Testis (tissue), 3 donors: ENCODE measurements around the gene PTEN. TPM values are rescaled to one million over a fixed set of nuclear protein-coding genes. Genes with fewer than 3 reads are reported as not detected.
"Not testable (repeated sequence)": the region's sequence is repeated elsewhere in the genome, so short reads cannot be mapped to it uniquely, and the experiment has no call there.

ENCODE experiments used
- DNase-seq: peaks from one replicate; pipeline ENCODE4 v3.0.0-alpha.2; 2019
- H3K27ac ChIP-seq, 2 donors: fragments of 200-600 bp; sonication (generic); one replicate each; pipeline ENCODE4 v1.5.1; 2019
- H3K27me3 ChIP-seq: fragments of 200-600 bp; sonication (generic); one replicate; pipeline ENCODE4 v1.5.1; 2019
- H3K36me3 ChIP-seq: fragments of 200-600 bp; sonication (generic); one replicate; pipeline ENCODE4 v1.5.1; 2017; ENCODE audit warnings: low read depth; ENCODE audit errors: missing control alignments
- H3K4me1 ChIP-seq: fragments of 200-600 bp; sonication (generic); one replicate; pipeline ENCODE4 v1.5.1; 2019
- H3K4me3 ChIP-seq, 2 donors: fragments of 200-600 bp; sonication (generic); one replicate each; pipeline ENCODE4 v1.5.1; 2017 to 2019
- H3K9me3 ChIP-seq: fragments of 200-600 bp; sonication (generic); one replicate; pipeline ENCODE4 v1.5.1; 2017
- POLR2A ChIP-seq: fragments of 450-650 bp; IDR thresholded peaks from one replicate; pipeline ENCODE4 v1.6.1; 2017; ENCODE audit warnings: antibody characterized with exemption, mild to moderate bottlenecking, moderate library complexity
- WGBS, 2 donors: methylation state at CpG; one replicate each; pipeline ENCODE4 v1.1.5; 2018; 5-methylcytosine and 5-hydroxymethylcytosine counted together
- intact Hi-C: fragments of 100-400 bp; cut with DNase I; formaldehyde crosslinking; loops from one replicate; pipeline ENCODE4 v1.15.1; 2023; ENCODE audit warnings: low total_unique reads
- polyA plus RNA-seq: library from polyadenylated mRNA; stranded (reverse); fragments of 350-450 nt; fragmentation: Illumina TruSeq; extraction: RNeasy Lipid Tissue Mini Kit (QIAGEN cat#74804); gene quantifications from one replicate; pipeline ENCODE4 v1.2.3, GENCODE V29; 2014; ENCODE audit warnings: low read depth, low replicate concordance; ENCODE audit not compliant: insufficient read depth
- total RNA-seq, 2 donors: library from RNA; depleted of rRNA; stranded (reverse); fragments of >200 nt; gene quantifications; one replicate each; pipeline ENCODE4 v1.2.3, GENCODE V29; 2016
- TF ChIP-seq, protein P1 (sequence below), 3 experiments: fragments of 450-650 bp in 2 of 3; fragments of 200-600 bp in 1 of 3; sonication (generic) in 1 of 3; IDR thresholded peaks; one replicate each; pipeline ENCODE4 v1.5.1; 2016 to 2019; ENCODE audit warnings: antibody characterized with exemption in 3 of 3, mild to moderate bottlenecking in 2 of 3, moderate library complexity in 1 of 3

The PTEN gene
- total and polyA plus RNA-seq, 3 donors from 2014 or later: 85.4 to 118 (median 96.8) TPM

DNA sequence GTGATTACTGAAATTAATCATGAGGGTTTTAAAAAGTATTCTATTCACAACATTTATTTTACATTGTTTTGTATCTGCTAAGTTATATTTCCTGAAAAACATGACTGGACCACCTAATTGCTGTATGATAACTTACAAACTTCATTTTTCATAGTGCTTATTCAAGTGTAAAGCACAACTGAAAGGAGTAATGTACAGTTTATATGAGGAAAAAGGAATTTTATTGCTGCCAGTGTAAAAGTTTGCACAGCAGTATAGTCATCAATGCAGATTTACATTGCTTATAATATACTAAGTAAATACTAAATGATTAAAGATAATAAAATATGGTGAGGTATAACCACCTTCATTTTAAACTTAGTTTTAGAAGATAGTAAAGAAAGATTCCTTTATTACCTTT lies 4.0 kb downstream of the PTEN start:
- DNase-seq: no peak
- H3K27me3 ChIP-seq: no peaks in the 10 kb centered on the region
- no peaks in the 10 kb centered on the region for H3K9me3 ChIP-seq
- peak overlapping the region in 1 of 2 donors; percentile 99 for H3K27ac ChIP-seq
- intact Hi-C loops: loop anchor here (10.0 kb wide), 2 partner anchors 177 to 517 kb away; no protein-coding TSS in a partner anchor
- TF ChIP-seq POLR2A: no peak
- TF ChIP-seq, protein P1, sequence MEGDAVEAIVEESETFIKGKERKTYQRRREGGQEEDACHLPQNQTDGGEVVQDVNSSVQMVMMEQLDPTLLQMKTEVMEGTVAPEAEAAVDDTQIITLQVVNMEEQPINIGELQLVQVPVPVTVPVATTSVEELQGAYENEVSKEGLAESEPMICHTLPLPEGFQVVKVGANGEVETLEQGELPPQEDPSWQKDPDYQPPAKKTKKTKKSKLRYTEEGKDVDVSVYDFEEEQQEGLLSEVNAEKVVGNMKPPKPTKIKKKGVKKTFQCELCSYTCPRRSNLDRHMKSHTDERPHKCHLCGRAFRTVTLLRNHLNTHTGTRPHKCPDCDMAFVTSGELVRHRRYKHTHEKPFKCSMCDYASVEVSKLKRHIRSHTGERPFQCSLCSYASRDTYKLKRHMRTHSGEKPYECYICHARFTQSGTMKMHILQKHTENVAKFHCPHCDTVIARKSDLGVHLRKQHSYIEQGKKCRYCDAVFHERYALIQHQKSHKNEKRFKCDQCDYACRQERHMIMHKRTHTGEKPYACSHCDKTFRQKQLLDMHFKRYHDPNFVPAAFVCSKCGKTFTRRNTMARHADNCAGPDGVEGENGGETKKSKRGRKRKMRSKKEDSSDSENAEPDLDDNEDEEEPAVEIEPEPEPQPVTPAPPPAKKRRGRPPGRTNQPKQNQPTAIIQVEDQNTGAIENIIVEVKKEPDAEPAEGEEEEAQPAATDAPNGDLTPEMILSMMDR (IDR thresholded peaks at IDR 0.05): no peak
- H3K36me3 ChIP-seq: no peaks in the 10 kb centered on the region
- peak overlapping the region; percentile 93 to 96 for H3K4me3 ChIP-seq
- H3K4me1 ChIP-seq: peaks cover 17% of the 10 kb centered on the region

DNA sequence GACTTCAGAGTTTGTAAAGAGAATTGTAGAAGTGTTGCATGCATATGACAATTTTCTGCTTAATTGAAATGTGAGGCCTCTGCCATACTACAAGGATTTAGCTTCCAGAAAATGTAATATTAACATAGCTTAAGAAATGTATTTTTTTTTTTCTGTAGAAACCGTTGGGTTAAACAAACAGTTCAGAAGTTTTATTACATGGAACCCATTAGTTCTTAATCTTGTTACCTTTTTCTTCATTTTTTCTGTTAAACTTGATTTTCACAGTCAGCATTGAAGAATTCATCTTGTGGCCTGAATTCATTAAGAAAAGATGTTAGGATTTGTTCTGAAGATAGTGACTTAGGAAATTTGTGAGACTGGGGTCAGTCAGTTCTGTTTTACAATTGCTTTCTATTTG lies 4.9 kb downstream of the PTEN start:
- Histone ChIP-seq H3K4me3 (peak overlapping the region; percentile 93 to 96), H3K4me1 (peaks cover 17% of the 10 kb centered on the region), H3K9me3 (no peaks in the 10 kb centered on the region), H3K36me3 (no peaks in the 10 kb centered on the region), H3K27me3 (no peaks in the 10 kb centered on the region), H3K27ac (peak overlapping the region in 1 of 2 donors; percentile 99)
- 22 to 34% methylated on average over 1 of the region's 1 CpG for WGBS, 2 donors
- TF ChIP-seq, protein P1 (IDR thresholded peaks at IDR 0.05): no peak
- TF ChIP-seq POLR2A: no peak
- DNase-seq: no peak
- intact Hi-C loops: loop anchor here (10.0 kb wide), 2 partner anchors 177 to 517 kb away; no protein-coding TSS in a partner anchor

DNA sequence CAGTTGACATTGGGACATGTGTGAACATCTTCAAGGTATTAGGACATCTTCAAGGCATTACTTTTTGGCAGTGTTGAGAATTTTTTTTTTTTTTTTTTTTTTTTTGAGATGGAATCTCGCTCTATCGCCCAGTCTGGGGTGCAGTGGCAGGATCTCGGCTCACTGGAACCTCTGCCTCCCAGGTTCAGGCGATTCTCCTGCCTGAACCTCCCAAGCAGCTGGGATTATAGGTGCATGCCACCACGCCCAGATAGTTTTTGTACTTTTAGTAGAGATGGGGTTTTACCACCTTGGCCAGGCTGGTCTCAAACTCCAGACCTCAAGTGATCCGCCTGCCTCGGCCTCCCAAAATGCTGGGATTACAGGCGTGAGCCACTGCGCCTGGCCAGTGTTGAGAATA lies 5.7 kb downstream of the PTEN start:
- not testable (repeated sequence) for H3K4me3 ChIP-seq, H3K27me3 ChIP-seq, H3K9me3 ChIP-seq, DNase-seq, H3K36me3 ChIP-seq
- 87 to 91% methylated on average over 9 of the region's 9 CpGs for WGBS, 2 donors
- intact Hi-C loops: loop anchor here (10.0 kb wide), 2 partner anchors 176 to 516 kb away; no protein-coding TSS in a partner anchor
- peaks cover 23% of the 10 kb centered on the region for H3K4me1 ChIP-seq
- H3K27ac ChIP-seq: peak overlapping the region in 1 of 2 donors; percentile 16

DNA sequence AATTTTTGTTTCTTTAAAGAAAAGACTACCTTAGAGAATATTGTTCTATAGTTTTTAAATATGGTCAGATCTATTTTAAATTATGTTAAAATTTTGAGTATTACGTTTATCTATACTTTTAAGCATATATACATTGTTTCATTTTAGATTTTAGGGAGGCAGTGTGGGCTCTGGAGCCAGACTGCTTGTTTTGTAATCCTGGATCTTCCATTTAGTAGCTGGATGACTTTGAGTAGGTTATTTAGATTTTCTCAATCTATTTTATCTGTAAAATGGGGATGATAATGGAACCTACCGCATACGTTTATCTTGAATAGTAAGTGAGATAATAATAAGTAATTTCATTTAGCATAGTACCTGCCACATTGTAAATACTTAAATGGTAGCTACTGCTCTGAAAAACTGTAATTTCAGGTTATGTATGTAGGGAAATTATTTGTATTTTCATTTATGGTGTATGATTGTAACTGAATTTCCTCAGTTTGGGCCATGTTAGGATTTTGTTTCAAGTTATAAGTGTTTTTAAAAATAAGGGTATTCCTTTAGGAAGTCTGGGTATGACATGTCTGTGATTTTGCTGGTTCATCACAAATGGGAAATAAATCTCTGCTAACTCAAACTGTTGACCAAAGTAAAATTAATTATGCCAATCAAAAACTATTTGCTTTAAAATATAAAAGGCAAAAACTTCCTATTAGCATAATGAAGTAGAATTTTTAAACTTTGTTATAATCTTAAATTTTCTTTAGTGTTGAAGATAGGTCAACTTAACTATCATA lies 6.5 kb downstream of the PTEN start:
- Histone ChIP-seq H3K36me3 (no peaks in the 10 kb centered on the region), H3K27ac (peak overlapping the region in 1 of 2 donors; percentile 16), H3K4me1 (peaks cover 26% of the 10 kb centered on the region), H3K27me3 (no peaks in the 10 kb centered on the region), H3K4me3 (no peak overlapping the region), H3K9me3 (no peaks in the 10 kb centered on the region)
- intact Hi-C loops: loop anchor here (10.0 kb wide), 2 partner anchors 175 to 515 kb away; no protein-coding TSS in a partner anchor
- no peak for TF ChIP-seq POLR2A
- TF ChIP-seq, protein P1 (IDR thresholded peaks at IDR 0.05): no peak
- no peak for DNase-seq
- WGBS, 2 donors: 56 to 69% methylated on average over 3 of the region's 3 CpGs

DNA sequence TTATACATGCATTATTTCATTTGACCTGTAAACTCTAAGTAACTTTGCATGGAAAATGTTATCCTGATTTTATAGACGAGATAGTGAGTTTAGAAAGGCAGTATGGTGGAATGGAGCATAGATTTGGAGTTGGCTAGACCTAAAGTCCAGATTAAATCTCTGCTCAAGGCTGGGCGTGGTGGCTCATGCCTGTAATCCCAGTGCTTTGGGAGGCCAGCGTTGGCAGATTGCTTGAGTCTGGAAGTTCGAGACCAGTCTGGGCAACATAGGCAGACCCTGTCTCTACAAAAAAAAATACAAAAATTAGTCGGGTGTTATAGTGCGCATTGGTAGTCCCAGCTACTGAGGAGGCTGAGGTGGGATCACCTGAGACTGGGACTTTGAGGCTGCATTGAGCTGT lies 9.4 kb downstream of the PTEN start:
- WGBS, 2 donors: 89 to 96% methylated on average over 6 of the region's 6 CpGs
- Histone ChIP-seq H3K9me3 (no peaks in the 10 kb centered on the region), H3K27ac (no peak overlapping the region), H3K36me3 (no peaks in the 10 kb centered on the region), H3K4me1 (peaks cover 26% of the 10 kb centered on the region), H3K4me3 (no peak overlapping the region), H3K27me3 (no peaks in the 10 kb centered on the region)
- TF ChIP-seq POLR2A: no peak
- TF ChIP-seq, protein P1 (IDR thresholded peaks at IDR 0.05): no peak
- DNase-seq: no peak
- intact Hi-C loops: no loop called here
